HG03565 (cell line): Measurements from ENCODE around the gene CXCL1.
A peak's percentile ranks its signal among the peaks of the same experiment; 100 is the strongest.
"Not testable (repeated sequence)": the region's sequence is repeated elsewhere in the genome, so short reads cannot be mapped to it uniquely, and the experiment has no call there.

Experiments used
- ATAC-seq: cut with Tn5 transposase; IDR thresholded peaks from one replicate; pipeline ENCODE4 v1.9.1; 2021; ENCODE audit warnings: mild to moderate bottlenecking, moderate library complexity; ENCODE audit not compliant: unreplicated experiment

Gene CXCL1

GRCh38 chr4:73874386-73874785 lies 5.2 kb downstream of the CXCL1 start:
- ATAC-seq = no peak

- ATAC-seq = no peak
Observed at GRCh38 chr4:73875401-73875800, 6.2 kb downstream of the CXCL1 start.

- no peak for ATAC-seq
Observed at GRCh38 chr4:73883306-73883705, 14.1 kb downstream of the CXCL1 start.

- no peak for ATAC-seq
Observed at GRCh38 chr4:73885574-73886267, 16.5 kb downstream of the CXCL1 start.

DNA sequence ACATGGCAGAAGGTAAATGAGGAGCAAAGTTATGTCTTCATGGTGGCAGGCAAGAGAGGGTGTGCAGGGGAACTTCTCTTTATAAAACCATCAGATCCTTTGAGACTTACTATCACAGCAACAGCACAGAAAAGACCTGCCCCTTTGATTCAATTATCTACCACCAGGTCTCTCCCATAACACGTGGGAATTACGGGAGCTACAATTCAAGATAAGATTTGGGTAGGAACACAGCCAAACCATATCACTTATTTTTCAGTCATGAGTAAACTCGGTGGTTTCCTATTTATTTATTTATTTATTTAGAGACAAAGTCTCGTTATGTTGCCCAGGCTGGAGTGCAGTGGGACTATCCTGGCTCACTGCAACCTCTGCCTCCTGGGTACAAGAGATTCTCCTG lies 22.1 kb downstream of the CXCL1 start:
- no peak for ATAC-seq

GRCh38 chr4:73891739-73892405 lies 22.7 kb downstream of the CXCL1 start:
- no peak for ATAC-seq

DNA sequence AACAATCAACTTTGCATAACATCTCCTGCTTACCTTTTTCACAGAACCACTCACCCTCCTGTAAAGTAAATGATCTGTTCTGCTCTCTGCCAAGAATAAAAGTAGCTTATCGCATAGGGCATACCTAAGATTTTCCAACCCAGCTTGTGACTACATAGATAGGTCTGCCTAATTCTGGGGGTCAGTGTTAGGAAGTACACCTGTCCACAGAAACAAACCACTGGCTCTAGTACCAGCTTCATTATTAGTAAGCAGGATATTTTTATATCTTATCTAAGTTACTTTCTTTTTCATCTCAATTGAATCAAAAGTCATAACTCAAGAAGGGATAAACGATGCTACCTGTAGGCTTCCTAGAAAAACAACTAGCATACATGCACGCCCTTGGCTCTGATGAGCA lies 23.8 kb downstream of the CXCL1 start:
- ATAC-seq = peak; percentile 45

DNA sequence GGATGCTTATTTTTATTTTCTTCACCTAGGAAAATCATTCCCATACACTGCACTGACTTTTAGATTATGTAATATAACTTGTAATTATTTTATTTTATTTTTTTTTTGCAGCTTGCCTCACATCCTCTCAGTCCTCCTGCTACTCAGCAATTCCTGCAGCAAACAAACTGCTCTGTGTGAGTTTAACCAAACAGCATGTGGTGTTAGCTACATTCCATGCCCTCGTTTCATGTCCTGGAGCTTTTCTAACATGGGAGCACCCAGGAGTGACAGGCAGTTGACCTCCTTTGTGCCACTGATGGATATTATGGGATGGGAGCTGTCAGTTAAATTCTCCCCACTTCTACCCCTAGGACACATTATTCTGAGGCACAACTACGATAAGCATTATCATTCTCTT lies 24.8 kb downstream of the CXCL1 start:
- no peak for ATAC-seq

GRCh38 chr4:73895201-73896175 lies 26.3 kb downstream of the CXCL1 start:
- no peak for ATAC-seq

- no peak for ATAC-seq
Observed at GRCh38 chr4:73896416-73896815, 27.2 kb downstream of the CXCL1 start.

- ATAC-seq = no peak
Observed at GRCh38 chr4:73897380-73898136, 28.4 kb downstream of the CXCL1 start.

GRCh38 chr4:73899338-73899737 lies 30.1 kb downstream of the CXCL1 start:
- not testable (repeated sequence) for ATAC-seq

DNA sequence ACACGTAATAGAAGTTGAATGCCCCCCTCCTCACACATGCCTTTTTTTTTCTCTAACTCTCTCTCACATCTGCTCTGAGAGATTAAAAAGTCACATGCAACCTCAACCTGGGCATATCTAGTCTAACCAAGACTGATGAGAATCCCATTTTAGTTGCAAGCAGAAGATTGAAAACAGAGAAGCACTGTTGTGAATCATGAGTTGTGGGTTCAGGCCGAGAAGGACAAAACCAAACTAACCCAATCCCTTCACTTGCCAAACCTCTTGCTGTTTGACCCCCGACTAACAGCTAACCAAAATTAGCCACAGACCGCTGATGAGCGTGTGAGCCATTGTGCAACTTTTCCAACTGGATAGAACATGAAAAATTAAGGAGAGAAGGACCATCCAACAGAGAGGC lies 31.8 kb downstream of the CXCL1 start:
- no peak for ATAC-seq

DNA sequence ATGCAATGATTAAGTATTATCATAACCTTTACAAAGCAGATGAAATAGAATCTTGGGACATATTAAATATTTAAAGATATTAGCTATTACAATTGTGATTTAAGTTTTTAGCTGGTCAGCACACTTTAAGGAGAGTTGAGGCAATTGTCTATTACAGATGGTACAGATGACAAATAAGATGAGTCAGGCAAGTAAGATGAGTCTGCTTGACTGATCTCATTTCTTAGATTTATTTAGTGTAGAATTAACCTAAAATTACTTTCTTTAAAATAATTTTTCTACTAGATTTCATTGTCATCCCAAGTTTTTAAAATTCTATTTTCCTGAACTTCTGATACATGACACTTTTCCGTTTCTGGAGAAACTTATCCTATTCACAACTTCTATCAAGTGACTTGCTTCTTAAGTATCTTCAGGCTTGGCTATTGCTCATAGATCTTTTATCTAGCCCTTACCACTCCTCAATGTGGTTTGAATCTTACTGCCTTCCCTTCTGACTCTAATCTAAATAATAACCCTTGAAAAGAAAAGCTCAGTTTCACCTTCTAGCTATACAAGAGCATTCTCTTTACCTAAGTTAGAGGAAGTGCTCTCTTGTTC lies 32.9 kb downstream of the CXCL1 start:
- ATAC-seq = no peak

- ATAC-seq = no peak
Observed at GRCh38 chr4:73902817-73903547, 33.8 kb downstream of the CXCL1 start.

GRCh38 chr4:73904491-73904890 lies 35.3 kb downstream of the CXCL1 start:
- no peak for ATAC-seq

- no peak for ATAC-seq
Observed at GRCh38 chr4:73908965-73909364, 39.8 kb downstream of the CXCL1 start.

DNA sequence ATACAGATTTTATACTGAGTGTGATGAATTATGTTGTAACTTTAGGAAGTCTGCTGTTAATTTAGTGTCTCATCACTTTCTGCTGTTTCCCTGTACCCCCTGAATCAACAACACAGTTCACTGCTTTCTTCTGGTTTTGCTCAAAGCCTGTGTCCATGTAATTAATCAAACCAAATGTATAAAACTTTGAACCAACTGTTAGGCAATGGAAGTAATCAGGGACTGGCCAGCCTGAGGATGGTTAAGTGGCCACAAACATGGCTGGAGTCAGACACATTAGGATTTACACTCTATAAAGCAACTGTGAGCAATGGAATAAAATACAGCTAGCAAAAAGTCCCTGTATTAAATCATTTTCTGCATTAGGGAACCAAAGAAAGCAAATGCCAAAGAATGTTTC lies 42.6 kb downstream of the CXCL1 start:
- no peak for ATAC-seq

DNA sequence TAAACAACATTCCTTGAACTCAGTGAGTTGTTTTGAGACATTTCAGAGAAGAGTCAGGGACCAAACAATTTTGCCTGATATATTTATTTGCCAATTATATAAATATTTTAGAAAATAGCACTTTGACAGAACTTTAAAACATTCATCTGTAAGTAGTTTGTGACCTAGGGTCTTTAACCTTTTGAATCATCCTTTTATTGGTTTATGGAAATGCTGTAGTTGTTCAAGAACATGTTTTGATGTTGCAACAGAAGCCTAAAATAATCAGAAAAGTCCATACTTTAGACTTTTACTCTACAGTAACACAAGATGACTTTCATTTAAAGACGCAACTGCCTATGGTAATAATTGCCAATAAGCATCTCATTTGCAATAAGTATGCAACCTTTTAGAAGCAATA lies 43.0 kb downstream of the CXCL1 start:
- ATAC-seq = no peak

- no peak for ATAC-seq
Observed at GRCh38 chr4:73914071-73914470, 44.9 kb downstream of the CXCL1 start.
